Vagina (tissue), 2 donors: ENCODE measurements around the gene RBM10.

Experiments
- POLR2A ChIP-seq, 2 donors: fragments of 450-650 bp; IDR thresholded peaks; one replicate each; pipeline ENCODE4 v1.6.1; 2017; ENCODE audit warnings: antibody characterized with exemption in 2 of 2, mild to moderate bottlenecking in 2 of 2, moderate library complexity in 2 of 2
- TF ChIP-seq, protein P1 (sequence below), 3 experiments: fragments of 450-650 bp in 2 of 3; fragments of 200-600 bp in 1 of 3; sonication (generic) in 1 of 3; IDR thresholded peaks; one replicate each; pipeline ENCODE4 v1.5.1; 2017 to 2019; ENCODE audit warnings: antibody characterized with exemption in 3 of 3, mild to moderate bottlenecking in 2 of 3, moderate library complexity in 2 of 3

DNA sequence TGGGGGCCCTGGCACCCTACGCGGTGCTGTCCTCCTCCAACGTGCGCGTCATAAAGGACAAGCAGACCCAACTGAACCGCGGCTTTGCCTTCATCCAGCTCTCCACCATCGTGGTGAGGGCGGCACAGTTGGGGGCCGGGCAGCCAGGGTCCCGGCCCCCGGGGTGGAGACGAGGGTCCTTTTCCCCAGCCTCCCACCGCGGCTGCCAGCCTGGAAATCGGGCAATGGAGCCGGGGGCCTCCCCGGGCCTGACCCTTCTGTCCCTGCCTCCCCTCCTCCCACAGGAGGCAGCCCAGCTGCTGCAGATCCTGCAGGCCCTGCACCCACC is 34.9 kb downstream of the RBM10 start:
- TF ChIP-seq, protein P1, sequence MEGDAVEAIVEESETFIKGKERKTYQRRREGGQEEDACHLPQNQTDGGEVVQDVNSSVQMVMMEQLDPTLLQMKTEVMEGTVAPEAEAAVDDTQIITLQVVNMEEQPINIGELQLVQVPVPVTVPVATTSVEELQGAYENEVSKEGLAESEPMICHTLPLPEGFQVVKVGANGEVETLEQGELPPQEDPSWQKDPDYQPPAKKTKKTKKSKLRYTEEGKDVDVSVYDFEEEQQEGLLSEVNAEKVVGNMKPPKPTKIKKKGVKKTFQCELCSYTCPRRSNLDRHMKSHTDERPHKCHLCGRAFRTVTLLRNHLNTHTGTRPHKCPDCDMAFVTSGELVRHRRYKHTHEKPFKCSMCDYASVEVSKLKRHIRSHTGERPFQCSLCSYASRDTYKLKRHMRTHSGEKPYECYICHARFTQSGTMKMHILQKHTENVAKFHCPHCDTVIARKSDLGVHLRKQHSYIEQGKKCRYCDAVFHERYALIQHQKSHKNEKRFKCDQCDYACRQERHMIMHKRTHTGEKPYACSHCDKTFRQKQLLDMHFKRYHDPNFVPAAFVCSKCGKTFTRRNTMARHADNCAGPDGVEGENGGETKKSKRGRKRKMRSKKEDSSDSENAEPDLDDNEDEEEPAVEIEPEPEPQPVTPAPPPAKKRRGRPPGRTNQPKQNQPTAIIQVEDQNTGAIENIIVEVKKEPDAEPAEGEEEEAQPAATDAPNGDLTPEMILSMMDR (IDR thresholded peaks at IDR 0.05): no peak
- no peak for TF ChIP-seq POLR2A (IDR thresholded peaks at IDR 0.05)
